ENCODE data around the gene C16orf96. TPM values are rescaled to one million over a fixed set of nuclear protein-coding genes. Genes with fewer than 3 reads are reported as not detected.

Gene C16orf96
- total and polyA plus RNA-seq, 4 donors, result 0.06 to 0.25 (median 0.08) TPM

DNA sequence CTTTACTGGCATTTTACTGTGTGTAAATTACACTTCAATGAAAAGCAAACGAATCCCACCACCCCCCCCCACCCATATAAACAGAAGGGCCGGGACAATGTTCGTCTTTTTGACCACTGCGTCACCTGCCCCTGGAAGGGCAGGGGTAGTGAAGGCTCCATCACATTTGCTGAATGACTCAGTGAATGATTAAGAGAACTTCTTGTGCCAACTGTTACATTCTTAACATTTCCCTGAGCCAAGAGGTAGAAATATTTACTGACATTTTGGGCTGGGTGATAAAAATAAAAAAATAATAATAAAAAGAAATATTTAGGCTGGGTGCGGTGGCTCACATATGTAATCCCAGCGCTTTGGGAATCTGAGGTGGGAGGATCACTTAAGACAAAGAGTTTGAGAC, 24.1 kb downstream of the C16orf96 start (continued):
- TF ChIP-seq FOXA2 (IDR thresholded peaks at IDR 0.05) (no peak), TAF1 (conservative IDR thresholded peaks at IDR 0.05) (no peak), HNF4A (conservative IDR thresholded peaks at IDR 0.05) (no peak), RXRA (IDR thresholded peaks at IDR 0.05) (no peak), FOXA1 (IDR thresholded peaks at IDR 0.05) (no peak), NR2F2 (IDR thresholded peaks at IDR 0.05) (no peak)
- TF ChIP-seq, protein P1, sequence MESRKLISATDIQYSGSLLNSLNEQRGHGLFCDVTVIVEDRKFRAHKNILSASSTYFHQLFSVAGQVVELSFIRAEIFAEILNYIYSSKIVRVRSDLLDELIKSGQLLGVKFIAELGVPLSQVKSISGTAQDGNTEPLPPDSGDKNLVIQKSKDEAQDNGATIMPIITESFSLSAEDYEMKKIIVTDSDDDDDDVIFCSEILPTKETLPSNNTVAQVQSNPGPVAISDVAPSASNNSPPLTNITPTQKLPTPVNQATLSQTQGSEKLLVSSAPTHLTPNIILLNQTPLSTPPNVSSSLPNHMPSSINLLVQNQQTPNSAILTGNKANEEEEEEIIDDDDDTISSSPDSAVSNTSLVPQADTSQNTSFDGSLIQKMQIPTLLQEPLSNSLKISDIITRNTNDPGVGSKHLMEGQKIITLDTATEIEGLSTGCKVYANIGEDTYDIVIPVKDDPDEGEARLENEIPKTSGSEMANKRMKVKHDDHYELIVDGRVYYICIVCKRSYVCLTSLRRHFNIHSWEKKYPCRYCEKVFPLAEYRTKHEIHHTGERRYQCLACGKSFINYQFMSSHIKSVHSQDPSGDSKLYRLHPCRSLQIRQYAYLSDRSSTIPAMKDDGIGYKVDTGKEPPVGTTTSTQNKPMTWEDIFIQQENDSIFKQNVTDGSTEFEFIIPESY (IDR thresholded peaks at IDR 0.05), result no peak
- TF ChIP-seq, protein P2, sequence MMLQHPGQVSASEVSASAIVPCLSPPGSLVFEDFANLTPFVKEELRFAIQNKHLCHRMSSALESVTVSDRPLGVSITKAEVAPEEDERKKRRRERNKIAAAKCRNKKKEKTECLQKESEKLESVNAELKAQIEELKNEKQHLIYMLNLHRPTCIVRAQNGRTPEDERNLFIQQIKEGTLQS (IDR thresholded peaks at IDR 0.05), result no peak

DNA sequence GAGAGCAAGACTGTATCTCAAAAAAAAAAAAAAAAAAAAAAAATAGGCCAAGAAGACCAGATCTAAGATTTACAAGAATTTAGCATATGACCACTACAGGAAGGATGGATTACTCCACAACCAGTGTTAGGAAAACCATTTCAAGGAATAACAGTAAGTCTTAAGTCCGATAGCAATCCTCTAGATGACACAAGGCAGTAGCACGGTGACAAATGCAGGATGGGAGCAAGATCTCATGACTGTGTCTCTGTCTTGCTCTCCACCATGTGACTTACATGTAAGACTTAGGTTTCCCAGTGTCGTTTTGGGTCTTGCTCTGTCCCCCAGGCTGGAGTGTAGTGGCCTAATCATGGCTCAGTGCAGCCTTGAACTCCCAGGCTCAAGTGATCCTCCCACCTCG, 27.8 kb downstream of the C16orf96 start:
- Histone ChIP-seq H3K27ac (ENCODE audit: low read depth in 1 of 2, low read length in 2 of 2) (no peak overlapping the region), H3K27me3 (ENCODE audit: control insufficient read depth in 4 of 4, insufficient read depth in 4 of 4, low read length in 3 of 4) (no peaks in the 10 kb centered on the region), H3K9ac (ENCODE audit: low read depth in 1 of 2, low read length in 2 of 2) (no peak overlapping the region), H3K36me3 (ENCODE audit: control insufficient read depth in 4 of 4, insufficient read depth in 3 of 4, low read depth in 1 of 4, low read length in 3 of 4) (no peaks in the 10 kb centered on the region), H3K4me1 (ENCODE audit: control insufficient read depth in 4 of 4, insufficient read depth in 4 of 4, low read length in 3 of 4) (no peaks in the 10 kb centered on the region), H3K9me3 (ENCODE audit: control insufficient read depth in 4 of 4, low read length in 3 of 4) (peaks cover 0 to 3% (median 0%) of the 10 kb centered on the region in 4 donors), H3K4me3 (ENCODE audit: low read depth in 1 of 3, low read length in 3 of 3) (no peak overlapping the region)
- TF ChIP-seq SP1 (IDR thresholded peaks at IDR 0.05) (no peak), RAD21 (IDR thresholded peaks at IDR 0.05) (no peak), NR2F2 (IDR thresholded peaks at IDR 0.05) (no peak), HNF4A (conservative IDR thresholded peaks at IDR 0.05) (no peak), FOXA1 (IDR thresholded peaks at IDR 0.05) (no peak), RXRA (IDR thresholded peaks at IDR 0.05) (no peak), GABPA (IDR thresholded peaks at IDR 0.05 in 1 of 2, conservative IDR thresholded peaks at IDR 0.05 in 1 of 2) (no peak)
- TF ChIP-seq, protein P3, sequence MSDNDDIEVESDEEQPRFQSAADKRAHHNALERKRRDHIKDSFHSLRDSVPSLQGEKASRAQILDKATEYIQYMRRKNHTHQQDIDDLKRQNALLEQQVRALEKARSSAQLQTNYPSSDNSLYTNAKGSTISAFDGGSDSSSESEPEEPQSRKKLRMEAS (IDR thresholded peaks at IDR 0.05), result no peak
- TF ChIP-seq, protein P2 (IDR thresholded peaks at IDR 0.05), result no peak
- TF ChIP-seq, protein P1 (IDR thresholded peaks at IDR 0.05), result no peak
- WGBS, result 87% methylated on average over 4 of the region's 4 CpGs
- DNase-seq (ENCODE audit: low spot score), result no peak

DNA sequence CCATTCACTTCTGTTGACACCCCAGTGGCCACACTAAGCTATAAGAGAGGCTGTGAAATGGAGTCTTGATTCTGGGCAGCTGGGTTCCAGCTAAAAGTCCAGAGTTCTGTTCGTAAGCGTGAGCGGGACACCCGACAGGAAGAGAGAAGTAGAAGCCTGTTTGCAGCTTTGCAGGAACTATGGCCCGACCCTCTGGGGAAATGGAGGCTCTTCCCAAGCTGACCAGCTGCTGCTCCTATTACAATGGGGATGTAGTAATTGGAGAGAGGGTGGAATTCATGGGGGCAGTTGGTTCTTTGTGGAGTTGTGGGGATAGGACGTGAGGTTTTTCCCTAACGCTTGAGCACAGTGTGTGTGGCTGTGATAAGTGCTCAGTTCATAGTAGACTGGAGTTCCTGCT, 30.2 kb downstream of the C16orf96 start:
- H3K27ac ChIP-seq (ENCODE audit: low read depth in 1 of 2, low read length in 2 of 2), result no peak overlapping the region
- no peaks in the 10 kb centered on the region for H3K27me3 ChIP-seq (ENCODE audit: control insufficient read depth in 4 of 4, insufficient read depth in 4 of 4, low read length in 3 of 4)
- H3K4me3 ChIP-seq (ENCODE audit: low read depth in 1 of 3, low read length in 3 of 3), result no peak overlapping the region
- DNase-seq (ENCODE audit: low spot score), result no peak
- H3K36me3 ChIP-seq (ENCODE audit: control insufficient read depth in 4 of 4, insufficient read depth in 3 of 4, low read depth in 1 of 4, low read length in 3 of 4), result no peaks in the 10 kb centered on the region
- TF ChIP-seq FOXA1 (IDR thresholded peaks at IDR 0.05), result no peak
- TF ChIP-seq GABPA (IDR thresholded peaks at IDR 0.05 in 1 of 2, conservative IDR thresholded peaks at IDR 0.05 in 1 of 2), result no peak
- TF ChIP-seq, protein P4, sequence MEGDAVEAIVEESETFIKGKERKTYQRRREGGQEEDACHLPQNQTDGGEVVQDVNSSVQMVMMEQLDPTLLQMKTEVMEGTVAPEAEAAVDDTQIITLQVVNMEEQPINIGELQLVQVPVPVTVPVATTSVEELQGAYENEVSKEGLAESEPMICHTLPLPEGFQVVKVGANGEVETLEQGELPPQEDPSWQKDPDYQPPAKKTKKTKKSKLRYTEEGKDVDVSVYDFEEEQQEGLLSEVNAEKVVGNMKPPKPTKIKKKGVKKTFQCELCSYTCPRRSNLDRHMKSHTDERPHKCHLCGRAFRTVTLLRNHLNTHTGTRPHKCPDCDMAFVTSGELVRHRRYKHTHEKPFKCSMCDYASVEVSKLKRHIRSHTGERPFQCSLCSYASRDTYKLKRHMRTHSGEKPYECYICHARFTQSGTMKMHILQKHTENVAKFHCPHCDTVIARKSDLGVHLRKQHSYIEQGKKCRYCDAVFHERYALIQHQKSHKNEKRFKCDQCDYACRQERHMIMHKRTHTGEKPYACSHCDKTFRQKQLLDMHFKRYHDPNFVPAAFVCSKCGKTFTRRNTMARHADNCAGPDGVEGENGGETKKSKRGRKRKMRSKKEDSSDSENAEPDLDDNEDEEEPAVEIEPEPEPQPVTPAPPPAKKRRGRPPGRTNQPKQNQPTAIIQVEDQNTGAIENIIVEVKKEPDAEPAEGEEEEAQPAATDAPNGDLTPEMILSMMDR (IDR thresholded peaks at IDR 0.05; ENCODE audit: low read depth, low read length, missing input control), result no peak
- TF ChIP-seq, protein P2 (IDR thresholded peaks at IDR 0.05), result no peak
- no peak for TF ChIP-seq RAD21 (IDR thresholded peaks at IDR 0.05)
- H3K4me1 ChIP-seq (ENCODE audit: control insufficient read depth in 4 of 4, insufficient read depth in 4 of 4, low read length in 3 of 4), result no peaks in the 10 kb centered on the region
- peaks cover 0 to 3% (median 0%) of the 10 kb centered on the region in 4 donors for H3K9me3 ChIP-seq (ENCODE audit: control insufficient read depth in 4 of 4, low read length in 3 of 4)
- no peak overlapping the region for H3K9ac ChIP-seq (ENCODE audit: low read depth in 1 of 2, low read length in 2 of 2)
- WGBS, result 72% methylated on average over 7 of the region's 7 CpGs

Data from liver (tissue), 9 donors.